HEK293 (cell line): ENCODE results near the gene PTH2R.

Experiments
- CTCF ChIA-PET: fragments of 350-600 bp; formaldehyde crosslinking; extraction: SDS; loops from one replicate; lab custom pipeline; 2021; ENCODE audit warnings: antibody characterized with exemption; lab: Yijun Ruan, JAX
- POLR2A ChIA-PET: fragments of 300-600 bp; formaldehyde crosslinking; extraction: SDS; loops from one replicate; lab custom pipeline; 2020; ENCODE audit warnings: antibody characterized with exemption, inconsistent platforms; lab: Yijun Ruan, JAX
- H3K27ac ChIP-seq: fragments of 200-500 bp; sonication (Bioruptor generic); 2 replicates; pipeline ENCODE4 v1.5.1; 2014; ENCODE audit warnings: low read depth, low read length, control low read depth, inconsistent platforms; ENCODE audit errors: extremely low read depth
- H3K36me3 ChIP-seq, 2 experiments: fragments of 200-500 bp in 1 of 2; sonication (Bioruptor generic) in 1 of 2; 1 replicate in 1 of 2; 2 replicates in 1 of 2; pipeline ENCODE4 v1.5.1; 2014 to 2017; ENCODE audit warnings: inconsistent platforms in 2 of 2, low read length in 2 of 2; ENCODE audit not compliant: control insufficient read depth in 2 of 2, insufficient read depth in 1 of 2
- H3K4me1 ChIP-seq: fragments of 200-500 bp; sonication (Bioruptor generic); 2 replicates; pipeline ENCODE4 v1.5.1; 2014; ENCODE audit warnings: mild to moderate bottlenecking, low read length, inconsistent platforms; ENCODE audit not compliant: control insufficient read depth, insufficient read depth
- H3K4me3 ChIP-seq: 2 replicates; pipeline ENCODE4 v1.5.1; 2011; ENCODE audit warnings: low read depth, mild to moderate bottlenecking, control low read depth, low read length, moderate library complexity
- H3K9me3 ChIP-seq: fragments of 200-500 bp; sonication (Bioruptor generic); 2 replicates; pipeline ENCODE4 v1.5.1; 2014; ENCODE audit warnings: low read depth, low read length, inconsistent platforms; ENCODE audit not compliant: control insufficient read depth, insufficient read depth
- EGR2 ChIP-seq: fragments of 450-650 bp; formaldehyde crosslinking; IDR thresholded peaks from 2 replicates; pipeline ENCODE4 v1.5.1; 2016; ENCODE audit warnings: low read depth, missing biosample characterization, missing genetic modification characterization
- FEZF1 ChIP-seq: fragments of 450-650 bp; formaldehyde crosslinking; IDR thresholded peaks from 2 replicates; pipeline ENCODE4 v1.5.1; 2016; ENCODE audit warnings: missing biosample characterization, missing genetic modification characterization
- HOXD13 ChIP-seq: sonication (generic); formaldehyde crosslinking; IDR thresholded peaks from 2 replicates; pipeline ENCODE4 v1.8.0; 2022; ENCODE audit warnings: missing genetic modification reagents, borderline replicate concordance
- OSR2 ChIP-seq: fragments of 450-650 bp; formaldehyde crosslinking; IDR thresholded peaks from 2 replicates; pipeline ENCODE4 v1.5.1; 2016; ENCODE audit warnings: missing biosample characterization, missing genetic modification characterization
- REPIN1 ChIP-seq: fragments of 450-650 bp; formaldehyde crosslinking; IDR thresholded peaks from 2 replicates; pipeline ENCODE4 v1.5.1; 2017; ENCODE audit warnings: missing biosample characterization, missing genetic modification characterization, low read depth
- SALL2 ChIP-seq: fragments of 450-650 bp; formaldehyde crosslinking; IDR thresholded peaks from 2 replicates; pipeline ENCODE4 v1.5.0; 2017; ENCODE audit warnings: missing biosample characterization, mild to moderate bottlenecking, missing genetic modification characterization, borderline replicate concordance
- TSHZ1 ChIP-seq: fragments of 450-650 bp; formaldehyde crosslinking; IDR thresholded peaks from 2 replicates; pipeline ENCODE4 v1.5.1; 2016; ENCODE audit warnings: missing biosample characterization, missing genetic modification characterization, borderline replicate concordance
- ZBTB20 ChIP-seq: fragments of 450-650 bp; formaldehyde crosslinking; IDR thresholded peaks from 2 replicates; pipeline ENCODE4 v1.5.1; 2016; ENCODE audit warnings: missing biosample characterization, missing genetic modification characterization
- ZBTB7A ChIP-seq: fragments of 450-650 bp; formaldehyde crosslinking; IDR thresholded peaks from 2 replicates; pipeline ENCODE4 v1.5.1; 2016; ENCODE audit warnings: low read depth, missing biosample characterization, missing genetic modification characterization
- ZNF121 ChIP-seq: fragments of 450-650 bp; formaldehyde crosslinking; IDR thresholded peaks from 2 replicates; pipeline ENCODE4 v1.5.1; 2016; ENCODE audit warnings: missing biosample characterization, missing genetic modification characterization
- ZNF148 ChIP-seq: fragments of 450-650 bp; formaldehyde crosslinking; IDR thresholded peaks from 2 replicates; pipeline ENCODE4 v1.5.0; 2017; ENCODE audit warnings: missing biosample characterization, missing genetic modification characterization, borderline replicate concordance
- ZNF157 ChIP-seq: fragments of 450-650 bp; formaldehyde crosslinking; IDR thresholded peaks from 2 replicates; pipeline ENCODE4 v1.5.1; 2016; ENCODE audit warnings: missing biosample characterization, missing genetic modification characterization
- ZNF211 ChIP-seq: fragments of 450-650 bp; formaldehyde crosslinking; IDR thresholded peaks from 2 replicates; pipeline ENCODE4 v1.5.1; 2016; ENCODE audit warnings: low read depth, missing biosample characterization, missing genetic modification characterization
- ZNF26 ChIP-seq: fragments of 450-650 bp; formaldehyde crosslinking; IDR thresholded peaks from 2 replicates; pipeline ENCODE4 v1.5.1; 2016; ENCODE audit warnings: missing biosample characterization, missing genetic modification characterization
- ZNF366 ChIP-seq: fragments of 450-650 bp; formaldehyde crosslinking; conservative IDR thresholded peaks from 2 replicates; pipeline ENCODE4 v1.5.1; 2016; ENCODE audit warnings: missing biosample characterization, missing genetic modification characterization
- ZNF391 ChIP-seq: fragments of 450-650 bp; formaldehyde crosslinking; IDR thresholded peaks from 2 replicates; pipeline ENCODE4 v1.5.1; 2016; ENCODE audit warnings: low read depth, missing biosample characterization, missing genetic modification characterization, borderline replicate concordance
- ZNF423 ChIP-seq: fragments of 450-650 bp; formaldehyde crosslinking; IDR thresholded peaks from 2 replicates; pipeline ENCODE4 v1.5.1; 2016; ENCODE audit warnings: missing biosample characterization, missing genetic modification characterization
- ZNF426 ChIP-seq: fragments of 450-650 bp; formaldehyde crosslinking; IDR thresholded peaks from 2 replicates; pipeline ENCODE4 v1.5.1; 2017; ENCODE audit warnings: missing biosample characterization, missing genetic modification characterization, mild to moderate bottlenecking, inconsistent platforms, moderate library complexity
- ZNF513 ChIP-seq: fragments of 450-650 bp; IDR thresholded peaks from 2 replicates; pipeline ENCODE4 v1.5.1; 2018; ENCODE audit warnings: missing biosample characterization, missing genetic modification characterization
- ZNF529 ChIP-seq: fragments of 450-650 bp; formaldehyde crosslinking; IDR thresholded peaks from 2 replicates; pipeline ENCODE4 v1.5.1; 2017; ENCODE audit warnings: missing genetic modification characterization, missing biosample characterization; ENCODE audit not compliant: insufficient replicate concordance
- ZNF600 ChIP-seq: fragments of 450-650 bp; formaldehyde crosslinking; IDR thresholded peaks from 2 replicates; pipeline ENCODE4 v1.5.1; 2016; ENCODE audit warnings: missing biosample characterization, missing genetic modification characterization
- ZSCAN4 ChIP-seq: fragments of 450-650 bp; formaldehyde crosslinking; IDR thresholded peaks from 2 replicates; pipeline ENCODE4 v1.5.1; 2017; ENCODE audit warnings: missing biosample characterization, missing genetic modification characterization

PTH2R gene

GRCh38 chr2:208413931-208414330 lies 7.3 kb downstream of the PTH2R start:
- H3K36me3 ChIP-seq: no peaks in the 10 kb centered on the region
- POLR2A ChIA-PET: no interaction called here
- no peaks in the 10 kb centered on the region for H3K4me1 ChIP-seq
- no peaks in the 10 kb centered on the region for H3K9me3 ChIP-seq
- no peak overlapping the region for H3K27ac ChIP-seq
- CTCF ChIA-PET: interaction anchor here (0.6 kb wide), 1 partner anchor 238 kb away, joined by 3 read pairs; no protein-coding TSS in a partner anchor
- H3K4me3 ChIP-seq: no peak overlapping the region
- TF ChIP-seq ZNF513 (tag by site-specific recombination): no peak
- TF ChIP-seq EGR2 (tag by site-specific recombination): no peak
- no peak for TF ChIP-seq TSHZ1 (tag by site-specific recombination)
- TF ChIP-seq ZBTB20: no peak
- TF ChIP-seq ZNF121 (tag by site-specific recombination): no peak
- no peak for TF ChIP-seq ZNF157 (tag by site-specific recombination)
- no peak for TF ChIP-seq ZBTB7A
- TF ChIP-seq OSR2 (tag by site-specific recombination): no peak
- TF ChIP-seq ZNF423 (tag by site-specific recombination): no peak
- TF ChIP-seq REPIN1: no peak
- TF ChIP-seq ZNF148: no peak
- TF ChIP-seq ZNF426 (tag by site-specific recombination): no peak

- Histone ChIP-seq H3K4me1 (no peaks in the 10 kb centered on the region), H3K9me3 (no peaks in the 10 kb centered on the region), H3K27ac (no peak overlapping the region), H3K4me3 (no peak overlapping the region)
- ChIA-PET CTCF (interaction anchor here (0.9 kb wide), 1 partner anchor 1400 kb away, joined by 3 read pairs; no protein-coding TSS in a partner anchor), POLR2A (no interaction called here)
- TF ChIP-seq FEZF1: no peak
- TF ChIP-seq ZNF211 (tag by site-specific recombination): no peak
- TF ChIP-seq ZNF366: no peak
- no peak for TF ChIP-seq ZSCAN4 (tag by site-specific recombination)
- TF ChIP-seq ZNF529 (tag by site-specific recombination): no peak
- TF ChIP-seq SALL2: no peak
- no peak for TF ChIP-seq HOXD13 (CRISPR knock-in tag)
- no peak for TF ChIP-seq ZBTB7A
- no peak for TF ChIP-seq ZNF391 (tag by site-specific recombination)
- TF ChIP-seq ZNF600 (tag by site-specific recombination): no peak
- TF ChIP-seq ZNF26 (tag by site-specific recombination): no peak
- TF ChIP-seq, all 188 proteins: peak for 0
- no peaks in the 10 kb centered on the region for H3K36me3 ChIP-seq
These were observed 8.7 kb downstream of the PTH2R start for GRCh38 chr2:208415255-208415654.
